ENCODE results near the gene MC3R.

The MC3R gene

GRCh38 chr20:56285496-56285895 lies 37.0 kb downstream of the MC3R start:
- Histone ChIP-seq H3K4me2 (ENCODE audit: low read depth, low read length, poor library complexity, severe bottlenecking) (no peak overlapping the region), H3K9ac (ENCODE audit: low read depth, low read length, poor library complexity, severe bottlenecking) (no peak overlapping the region), H3K27me3 (ENCODE audit: insufficient read depth, low read length, poor library complexity, severe bottlenecking) (no peaks in the 10 kb centered on the region), H3K36me3 (ENCODE audit: insufficient read depth, low read length) (no peaks in the 10 kb centered on the region), H3K9me3 (ENCODE audit: insufficient read depth, low read depth, low read length) (no peaks in the 10 kb centered on the region), H3F3A (ENCODE audit: low read depth) (no peaks in the 10 kb centered on the region), H4K20me1 (ENCODE audit: insufficient read depth, low read length, poor library complexity, severe bottlenecking) (no peaks in the 10 kb centered on the region), H2AFZ (ENCODE audit: low read length) (no peak overlapping the region), H3K4me3 (ENCODE audit: low read length, poor library complexity, severe bottlenecking) (no peak overlapping the region), H3K9me2 (replicated peaks; ENCODE audit: low read depth, low read length) (no peaks in the 10 kb centered on the region), H3K79me2 (ENCODE audit: insufficient read depth, low read length) (no peaks in the 10 kb centered on the region), H3K4me1 (ENCODE audit: insufficient read depth, low read length, poor library complexity, severe bottlenecking) (no peaks in the 10 kb centered on the region)
- TF ChIP-seq EZH2phosphoT487 (IDR thresholded peaks at IDR 0.05; ENCODE audit: borderline replicate concordance) = no peak
- no peak for TF ChIP-seq CTCF (conservative IDR thresholded peaks at IDR 0.05; ENCODE audit: low read length)

- Histone ChIP-seq H3F3A (ENCODE audit: low read depth) (no peaks in the 10 kb centered on the region), H3K79me2 (ENCODE audit: insufficient read depth, low read length) (no peaks in the 10 kb centered on the region), H3K36me3 (ENCODE audit: insufficient read depth, low read length) (no peaks in the 10 kb centered on the region), H4K20me1 (ENCODE audit: insufficient read depth, low read length, poor library complexity, severe bottlenecking) (no peaks in the 10 kb centered on the region), H3K9ac (ENCODE audit: low read depth, low read length, poor library complexity, severe bottlenecking) (no peak overlapping the region), H3K27me3 (ENCODE audit: insufficient read depth, low read length, poor library complexity, severe bottlenecking) (no peaks in the 10 kb centered on the region), H3K9me3 (ENCODE audit: insufficient read depth, low read depth, low read length) (no peaks in the 10 kb centered on the region), H2AFZ (ENCODE audit: low read length) (no peak overlapping the region), H3K4me2 (ENCODE audit: low read depth, low read length, poor library complexity, severe bottlenecking) (no peak overlapping the region), H3K9me2 (replicated peaks; ENCODE audit: low read depth, low read length) (no peaks in the 10 kb centered on the region), H3K4me3 (ENCODE audit: low read length, poor library complexity, severe bottlenecking) (no peak overlapping the region), H3K4me1 (ENCODE audit: insufficient read depth, low read length, poor library complexity, severe bottlenecking) (no peaks in the 10 kb centered on the region)
- no peak for TF ChIP-seq EZH2phosphoT487 (IDR thresholded peaks at IDR 0.05; ENCODE audit: borderline replicate concordance)
- TF ChIP-seq CTCF (conservative IDR thresholded peaks at IDR 0.05; ENCODE audit: low read length) = no peak
Measured at GRCh38 chr20:56289652-56290051, 41.1 kb downstream of the MC3R start.

GRCh38 chr20:56299362-56299761 lies 50.8 kb downstream of the MC3R start:
- Histone ChIP-seq H3K9ac (ENCODE audit: low read depth, low read length, poor library complexity, severe bottlenecking) (no peak overlapping the region), H3K9me3 (ENCODE audit: insufficient read depth, low read depth, low read length) (no peaks in the 10 kb centered on the region), H4K20me1 (ENCODE audit: insufficient read depth, low read length, poor library complexity, severe bottlenecking) (no peaks in the 10 kb centered on the region), H2AFZ (ENCODE audit: low read length) (no peak overlapping the region), H3F3A (ENCODE audit: low read depth) (no peaks in the 10 kb centered on the region), H3K36me3 (ENCODE audit: insufficient read depth, low read length) (no peaks in the 10 kb centered on the region), H3K9me2 (replicated peaks; ENCODE audit: low read depth, low read length) (no peaks in the 10 kb centered on the region), H3K27me3 (ENCODE audit: insufficient read depth, low read length, poor library complexity, severe bottlenecking) (no peaks in the 10 kb centered on the region), H3K79me2 (ENCODE audit: insufficient read depth, low read length) (no peaks in the 10 kb centered on the region), H3K4me1 (ENCODE audit: insufficient read depth, low read length, poor library complexity, severe bottlenecking) (no peaks in the 10 kb centered on the region), H3K4me3 (ENCODE audit: low read length, poor library complexity, severe bottlenecking) (no peak overlapping the region), H3K4me2 (ENCODE audit: low read depth, low read length, poor library complexity, severe bottlenecking) (no peak overlapping the region)
- TF ChIP-seq EZH2phosphoT487 (IDR thresholded peaks at IDR 0.05; ENCODE audit: borderline replicate concordance) (no peak), CTCF (conservative IDR thresholded peaks at IDR 0.05; ENCODE audit: low read length) (no peak)

All from Loucy (cell line).